MM.1S (cell line): ENCODE measurements around the gene NXN.
"Not testable (repeated sequence)": the region's sequence is repeated elsewhere in the genome, so short reads cannot be mapped to it uniquely, and the experiment has no call there.

Experiments used
- DNase-seq: peaks from one replicate; pipeline ENCODE4 v3.0.0-alpha.2; 2015
- H2AFZ ChIP-seq: fragments of 300-600 bp; sonication (generic); 2 replicates; pipeline ENCODE4 v1.6.0; 2016; ENCODE audit warnings: antibody characterized with exemption, low read length
- H3F3A ChIP-seq: fragments of 300-600 bp; sonication (generic); 2 replicates; pipeline ENCODE4 v1.6.1; 2016; ENCODE audit warnings: mild to moderate bottlenecking, antibody characterized with exemption, low read length, moderate library complexity, mixed read lengths; ENCODE audit not compliant: insufficient read depth
- H3K27ac ChIP-seq: fragments of 300-600 bp; sonication (generic); 2 replicates; pipeline ENCODE4 v1.5.1; 2016; ENCODE audit warnings: mild to moderate bottlenecking, low read length
- H3K27me3 ChIP-seq: fragments of 300-600 bp; sonication (generic); replicated peaks from 2 replicates; pipeline ENCODE4 v1.6.0; 2016; ENCODE audit warnings: low read length; ENCODE audit not compliant: insufficient read depth
- H3K36me3 ChIP-seq: fragments of 300-600 bp; sonication (generic); replicated peaks from 2 replicates; pipeline ENCODE4 v1.6.1; 2016; ENCODE audit warnings: mild to moderate bottlenecking, low read length, mixed read lengths; ENCODE audit not compliant: insufficient read depth
- H3K4me1 ChIP-seq: fragments of 300-600 bp; sonication (generic); 2 replicates; pipeline ENCODE4 v1.6.1; 2016; ENCODE audit warnings: low read length, mixed read lengths
- H3K4me2 ChIP-seq: fragments of 300-600 bp; sonication (generic); 2 replicates; pipeline ENCODE4 v1.6.0; 2016; ENCODE audit warnings: low read depth, low read length
- H3K4me3 ChIP-seq: fragments of 300-600 bp; sonication (generic); 2 replicates; pipeline ENCODE4 v1.5.1; 2016; ENCODE audit warnings: low read length, mixed read lengths
- H3K79me2 ChIP-seq: fragments of 300-600 bp; sonication (generic); 2 replicates; pipeline ENCODE4 v1.6.1; 2016; ENCODE audit warnings: mixed run types, low read length, mixed read lengths
- H3K9ac ChIP-seq: fragments of 300-600 bp; sonication (generic); 2 replicates; pipeline ENCODE4 v1.6.1; 2016; ENCODE audit warnings: low read length, mixed read lengths
- H3K9me2 ChIP-seq: fragments of 300-600 bp; sonication (generic); replicated peaks from 2 replicates; pipeline ENCODE4 v1.6.1; 2016; ENCODE audit warnings: mild to moderate bottlenecking, low read length, mixed read lengths; ENCODE audit not compliant: insufficient read depth
- H3K9me3 ChIP-seq: fragments of 300-600 bp; sonication (generic); replicated peaks from 2 replicates; pipeline ENCODE4 v1.6.1; 2016; ENCODE audit warnings: mild to moderate bottlenecking, low read length, mixed read lengths; ENCODE audit not compliant: insufficient read depth
- H4K20me1 ChIP-seq: fragments of 300-600 bp; sonication (generic); 2 replicates; pipeline ENCODE4 v1.6.1; 2016; ENCODE audit warnings: mild to moderate bottlenecking, low read length, moderate library complexity, mixed read lengths; ENCODE audit not compliant: insufficient read depth
- CTCF ChIP-seq: fragments of 300-600 bp; sonication (generic); IDR thresholded peaks from 2 replicates; pipeline ENCODE4 v1.5.1; 2016; ENCODE audit warnings: antibody characterized with exemption, low read length, mixed read lengths
- EZH2 ChIP-seq: fragments of 300-600 bp; sonication (generic); optimal IDR thresholded peaks from 2 replicates; pipeline ENCODE3; 2017; ENCODE audit warnings: low read depth, mild to moderate bottlenecking, antibody characterized with exemption, low read length, mixed read lengths
- EZH2phosphoT487 ChIP-seq: fragments of 300-600 bp; sonication (generic); IDR thresholded peaks from 2 replicates; pipeline ENCODE4 v1.6.1; 2018; ENCODE audit warnings: antibody characterized with exemption, low read length

Gene NXN

GRCh38 chr17:806346-806745, 173.2 kb downstream of the NXN start:
- H3K79me2 ChIP-seq, result no peaks in the 10 kb centered on the region
- no peaks in the 10 kb centered on the region for H3K9me3 ChIP-seq
- no peaks in the 10 kb centered on the region for H3K9me2 ChIP-seq
- H3K4me2 ChIP-seq, result no peak overlapping the region
- no peak overlapping the region for H3K9ac ChIP-seq
- TF ChIP-seq EZH2 (no peak), EZH2phosphoT487 (no peak), CTCF (no peak)
- no peaks in the 10 kb centered on the region for H3F3A ChIP-seq
- no peak for DNase-seq
- H2AFZ ChIP-seq, result no peak overlapping the region
- no peaks in the 10 kb centered on the region for H3K36me3 ChIP-seq
- H3K4me1 ChIP-seq, result no peaks in the 10 kb centered on the region
- H4K20me1 ChIP-seq, result no peaks in the 10 kb centered on the region
- H3K27me3 ChIP-seq, result peaks cover 87% of the 10 kb centered on the region
- H3K4me3 ChIP-seq, result no peak overlapping the region
- H3K27ac ChIP-seq, result no peak overlapping the region

- H3K27ac ChIP-seq, H3K9ac ChIP-seq, H3K36me3 ChIP-seq, H3K9me3 ChIP-seq, H3K4me2 ChIP-seq, H3F3A ChIP-seq, H3K4me1 ChIP-seq, H4K20me1 ChIP-seq, H3K4me3 ChIP-seq, H2AFZ ChIP-seq, H3K79me2 ChIP-seq, DNase-seq, H3K9me2 ChIP-seq: not testable (repeated sequence)
- peaks cover 87% of the 10 kb centered on the region for H3K27me3 ChIP-seq
Observed at GRCh38 chr17:805886-806285, 173.7 kb downstream of the NXN start.

GRCh38 chr17:804541-805435, 174.8 kb downstream of the NXN start:
- Histone ChIP-seq H3K27ac (no peak overlapping the region), H3K36me3 (no peaks in the 10 kb centered on the region), H3K27me3 (peaks cover 92% of the 10 kb centered on the region), H4K20me1 (no peaks in the 10 kb centered on the region), H3F3A (no peaks in the 10 kb centered on the region), H3K4me1 (no peaks in the 10 kb centered on the region), H3K4me3 (no peak overlapping the region), H3K79me2 (no peaks in the 10 kb centered on the region), H2AFZ (no peak overlapping the region), H3K9ac (no peak overlapping the region), H3K4me2 (no peak overlapping the region), H3K9me3 (no peaks in the 10 kb centered on the region), H3K9me2 (no peaks in the 10 kb centered on the region)
- TF ChIP-seq CTCF (no peak), EZH2phosphoT487 (no peak), EZH2 (no peak)
- no peak for DNase-seq
